HCT116 (cell line): Measurements from ENCODE around the gene OSBPL8. TPM values are rescaled to one million over a fixed set of nuclear protein-coding genes. Genes with fewer than 3 reads are reported as not detected.

ENCODE experiments used
- ATAC-seq: fragments of 200-7000 bp; cut with Tn5 transposase; 2 replicates; pipeline ENCODE4 v1.9.1; 2020; ENCODE audit warnings: mild to moderate bottlenecking, moderate library complexity
- BruUV-seq: library from RNA; stranded (reverse); fragments of 400-500 nt; replicated peaks from 2 replicates; lab custom pipeline; 2021; lab: Mats Ljungman, UMichigan
- CTCF ChIA-PET: fragments of 300-600 bp; sonication (Branson Sonifier 250); formaldehyde crosslinking; loops from one replicate; lab custom pipeline; 2021; ENCODE audit warnings: antibody characterized with exemption; lab: Charles Lee
- POLR2A ChIA-PET: fragments of 300-600, 350-600 bp; sonication (Branson Sonifier 250); formaldehyde crosslinking; loops from one replicate; lab custom pipeline; 2021; ENCODE audit warnings: antibody characterized with exemption; lab: Charles Lee
- RAD21 ChIA-PET, 2 experiments: fragments of 300-600 bp; sonication (Branson Sonifier 250); formaldehyde crosslinking; loops; one replicate each; lab custom pipeline; 2023; ENCODE audit warnings: low total read pairs in 2 of 2; ENCODE audit not compliant: uncharacterized antibody in 2 of 2, unreplicated experiment in 2 of 2, low non-redundant PET in 1 of 2; lab: Charles Lee
- DNase-seq: peaks from one replicate; pipeline ENCODE4 v3.0.0-alpha.2; 2010; ENCODE audit warnings: low read depth, low spot score
- H2AFZ ChIP-seq: fragments of 200-600 bp; shearing (Covaris generic), sonication (generic); 2 replicates; pipeline ENCODE4 v1.6.1; 2017; ENCODE audit warnings: low read depth, mixed run types, mixed read lengths, antibody characterized with exemption, low read length; ENCODE audit not compliant: poor library complexity, severe bottlenecking
- H3K27ac ChIP-seq: 2 replicates; pipeline ENCODE4 v1.5.1; 2012; ENCODE audit warnings: low read depth, low read length
- H3K27me3 ChIP-seq: fragments of 200-600 bp; sonication (generic); 2 replicates; pipeline ENCODE4 v1.6.1; 2016; ENCODE audit warnings: mixed run types, low read length, mixed read lengths; ENCODE audit not compliant: insufficient read depth
- H3K36me3 ChIP-seq, 2 experiments: fragments of 200-500 bp in 1 of 2; fragments of 200-600 bp in 1 of 2; sonication (Bioruptor generic) in 1 of 2; sonication (generic) in 1 of 2; 2 replicates each; pipeline versions ENCODE4 v1.5.1 to v1.6.1; 2014 to 2016; ENCODE audit warnings: low read length in 2 of 2, inconsistent platforms in 1 of 2, mixed read lengths in 1 of 2, mixed run types in 1 of 2; ENCODE audit not compliant: insufficient read depth in 2 of 2, control insufficient read depth in 1 of 2
- H3K4me1 ChIP-seq, 2 experiments: fragments of 200-600 bp in 1 of 2; sonication (generic) in 1 of 2; 2 replicates each; pipeline versions ENCODE4 v1.5.1 to v1.6.1; 2012 to 2017; ENCODE audit warnings: low read length in 2 of 2, inconsistent platforms in 1 of 2, mild to moderate bottlenecking in 1 of 2, mixed read lengths in 1 of 2, mixed run types in 1 of 2, moderate library complexity in 1 of 2; ENCODE audit not compliant: insufficient read depth in 2 of 2, control insufficient read depth in 1 of 2
- H3K4me2 ChIP-seq: fragments of 200-600 bp; sonication (generic); 2 replicates; pipeline ENCODE4 v1.6.1; 2017; ENCODE audit warnings: mixed run types, low read length, mixed read lengths
- H3K4me3 ChIP-seq, 2 experiments: fragments of 200-600 bp in 1 of 2; sonication (generic) in 1 of 2; replicated peaks in 1 of 2; 2 replicates each; pipeline ENCODE4 v1.5.1; 2011 to 2016; ENCODE audit warnings: low read length in 2 of 2, control low read depth in 1 of 2, low read depth in 1 of 2, mild to moderate bottlenecking in 1 of 2, mixed read lengths in 1 of 2, mixed run types in 1 of 2
- H3K79me2 ChIP-seq: fragments of 200-600 bp; sonication (generic); 2 replicates; pipeline ENCODE4 v1.6.1; 2017; ENCODE audit warnings: mild to moderate bottlenecking, mixed run types, low read length, moderate library complexity, mixed read lengths; ENCODE audit not compliant: insufficient read depth
- H3K9ac ChIP-seq: fragments of 200-600 bp; sonication (generic); 2 replicates; pipeline ENCODE4 v1.6.1; 2016; ENCODE audit warnings: low read length, mixed read lengths
- H3K9me2 ChIP-seq: fragments of 200-600 bp; sonication (generic), shearing (Covaris generic); 2 replicates; pipeline ENCODE4 v1.6.1; 2017; ENCODE audit warnings: mixed run types, mild to moderate bottlenecking, moderate library complexity; ENCODE audit not compliant: insufficient read depth
- H3K9me3 ChIP-seq, 2 experiments: fragments of 200-500 bp in 1 of 2; fragments of 200-600 bp in 1 of 2; sonication (Bioruptor generic) in 1 of 2; sonication (generic) in 1 of 2; 2 replicates each; pipeline ENCODE4 v1.6.1; 2014 to 2017; ENCODE audit warnings: low read length in 2 of 2, mixed read lengths in 2 of 2, inconsistent platforms in 1 of 2, low read depth in 1 of 2, mild to moderate bottlenecking in 1 of 2, mixed run types in 1 of 2, moderate library complexity in 1 of 2; ENCODE audit not compliant: control insufficient read depth in 1 of 2, insufficient read depth in 1 of 2
- H4K20me1 ChIP-seq: fragments of 200-600 bp; sonication (generic), shearing (Covaris generic); 2 replicates; pipeline ENCODE4 v1.6.1; 2017; ENCODE audit warnings: mixed run types, mild to moderate bottlenecking, moderate library complexity; ENCODE audit not compliant: insufficient read depth
- CBX3 ChIP-seq: IDR thresholded peaks from 2 replicates; pipeline ENCODE4 v1.6.1; 2012; ENCODE audit warnings: low read depth
- FOSL1 ChIP-seq: IDR thresholded peaks from 2 replicates; pipeline ENCODE4 v1.6.1; 2012; ENCODE audit warnings: low read depth
- JUND ChIP-seq: IDR thresholded peaks from 2 replicates; pipeline ENCODE4 v1.6.1; 2012
- SP1 ChIP-seq: IDR thresholded peaks from 2 replicates; pipeline ENCODE4 v1.6.1; 2012; ENCODE audit warnings: low read depth
- intact Hi-C: fragments of 100-400 bp; cut with micrococcal nuclease; formaldehyde crosslinking; loops from 2 replicates; pipeline ENCODE4 v1.10.0; 2022
- total RNA-seq: library from RNA; stranded (reverse); gene quantifications from one replicate; pipeline ENCODE4 v1.2.1, GENCODE V29; 2021; ENCODE audit not compliant: unreplicated experiment

The OSBPL8 gene
- total RNA-seq, 1 experiment from 2014 or later = 115 TPM

GRCh38 chr12:76460807-76461206 is 98.8 kb downstream of the OSBPL8 start:
- RAD21 ChIA-PET = no interaction called here
- intact Hi-C loops = no loop called here

GRCh38 chr12:76457818-76458217 is 101.8 kb downstream of the OSBPL8 start:
- ChIA-PET POLR2A (no interaction called here), CTCF (no interaction called here), RAD21 (no interaction called here)
- Histone ChIP-seq H3K9ac (no peak overlapping the region), H3K36me3 (no peaks in the 10 kb centered on the region), H3K4me2 (no peak overlapping the region), H2AFZ (no peak overlapping the region), H3K4me3 (no peak overlapping the region), H3K27me3 (no peaks in the 10 kb centered on the region), H3K4me1 (peaks cover 27 to 39% of the 10 kb centered on the region in 2 experiments), H4K20me1 (no peaks in the 10 kb centered on the region), H3K9me3 (no peaks in the 10 kb centered on the region), H3K9me2 (no peaks in the 10 kb centered on the region), H3K27ac (no peak overlapping the region), H3K79me2 (peaks cover 17% of the 10 kb centered on the region)
- intact Hi-C loops = loop anchor here (5.0 to 10.0 kb wide), 3 partner anchors 423 to 946 kb away; partner anchors contain the start of genes KRR1 and PHLDA1
- ATAC-seq (no peak), DNase-seq (no peak)
- no TSS peak for BruUV-seq
- TF ChIP-seq JUND = no peak
- TF ChIP-seq CBX3 = no peak
- TF ChIP-seq SP1 = no peak

More at GRCh38 chr12:76460807-76461206, 98.8 kb downstream of the OSBPL8 start:
- H3K4me1 ChIP-seq = peaks cover 9 to 14% of the 10 kb centered on the region in 2 experiments; a peak in 3 of 4 replicates
- ChIA-PET CTCF (no interaction called here), POLR2A (no interaction called here)
- H3K27me3 ChIP-seq = no peaks in the 10 kb centered on the region
- H3K4me2 ChIP-seq = no peak overlapping the region
- ATAC-seq = no peak
- BruUV-seq = no TSS peak
- no peak overlapping the region for H3K4me3 ChIP-seq
- no peak for DNase-seq
- TF ChIP-seq FOSL1 = no peak
- TF ChIP-seq, all 23 proteins: peak for 0
- Histone ChIP-seq H3K27ac (no peak overlapping the region), H4K20me1 (no peaks in the 10 kb centered on the region), H3K36me3 (no peaks in the 10 kb centered on the region), H3K9me2 (no peaks in the 10 kb centered on the region), H3K9me3 (no peaks in the 10 kb centered on the region), H2AFZ (no peak overlapping the region), H3K9ac (no peak overlapping the region), H3K79me2 (peaks cover 4% of the 10 kb centered on the region; the same call in 1 of the 2 replicates)
